CD4-positive, alpha-beta memory T cell (primary cell): ENCODE data around the gene RABGGTA. TPM values are rescaled to one million over a fixed set of nuclear protein-coding genes. Genes with fewer than 3 reads are reported as not detected.

ENCODE experiments used
- CTCF ChIA-PET: fragments of 350-600 bp; sonication (Branson Sonifier 250); formaldehyde crosslinking; loops from one replicate; lab custom pipeline; 2021; ENCODE audit warnings: inconsistent platforms; ENCODE audit not compliant: partially characterized antibody; lab: Charles Lee
- POLR2A ChIA-PET: fragments of 350-600 bp; sonication (Branson Sonifier 250); formaldehyde crosslinking; loops from one replicate; lab custom pipeline; 2021; ENCODE audit not compliant: partially characterized antibody; lab: Charles Lee
- DNase-seq, 5 donors: peaks; one replicate each; pipeline versions ENCODE4 v3.0.0 to v3.0.0-alpha.2; 2020 to 2022; ENCODE audit warnings: mixed read lengths in 1 of 5
- H3K27ac ChIP-seq: one replicate; pipeline ENCODE4 v1.7.0; 2013; ENCODE audit warnings: low read depth, low read length
- H3K27me3 ChIP-seq: 2 replicates; pipeline ENCODE4 v1.7.0; 2013; ENCODE audit warnings: mild to moderate bottlenecking, low read length, moderate library complexity; ENCODE audit not compliant: insufficient read depth
- H3K36me3 ChIP-seq: 2 replicates; pipeline ENCODE4 v1.7.0; 2013; ENCODE audit warnings: mild to moderate bottlenecking, low read length, moderate library complexity; ENCODE audit not compliant: insufficient read depth
- H3K4me1 ChIP-seq: 2 replicates; pipeline ENCODE4 v1.7.0; 2013; ENCODE audit warnings: mild to moderate bottlenecking, low read length, moderate library complexity; ENCODE audit not compliant: insufficient read depth
- H3K4me3 ChIP-seq, 2 donors: one replicate each; pipeline ENCODE4 v1.7.0; 2013; ENCODE audit warnings: low read length in 2 of 2, mild to moderate bottlenecking in 1 of 2
- H3K9me3 ChIP-seq, 2 donors: one replicate each; pipeline ENCODE4 v1.7.0; 2013; ENCODE audit warnings: low read length in 2 of 2, control low read depth in 1 of 2; ENCODE audit not compliant: control insufficient read depth in 1 of 2
- H3K27ac Mint-ChIP-seq, 7 donors: one replicate each; pipeline ENCODE4 v1.8.0; 2020 to 2021; ENCODE audit warnings: mixed read lengths in 7 of 7, mild to moderate bottlenecking in 6 of 7, inconsistent platforms in 3 of 7, moderate library complexity in 3 of 7
- H3K27me3 Mint-ChIP-seq, 2 donors: one replicate each; pipeline ENCODE4 v1.8.0; 2020 to 2021; ENCODE audit warnings: mixed read lengths in 2 of 2
- H3K36me3 Mint-ChIP-seq, 2 donors: one replicate each; pipeline ENCODE4 v1.8.0; 2020 to 2021; ENCODE audit warnings: mixed read lengths in 2 of 2, inconsistent platforms in 1 of 2, mild to moderate bottlenecking in 1 of 2
- H3K4me1 Mint-ChIP-seq, 4 donors: one replicate each; pipeline ENCODE4 v1.8.0; 2020 to 2021; ENCODE audit warnings: mixed read lengths in 4 of 4, mild to moderate bottlenecking in 1 of 4
- H3K4me3 Mint-ChIP-seq, 8 donors: one replicate each; pipeline ENCODE4 v1.8.0; 2020 to 2021; ENCODE audit warnings: mixed read lengths in 8 of 8, mild to moderate bottlenecking in 7 of 8, moderate library complexity in 6 of 8, inconsistent platforms in 3 of 8
- H3K9me3 Mint-ChIP-seq, 8 donors: one replicate each; pipeline ENCODE4 v1.8.0; 2020 to 2021; ENCODE audit warnings: mixed read lengths in 8 of 8, mild to moderate bottlenecking in 5 of 8, inconsistent platforms in 3 of 8, moderate library complexity in 1 of 8
- intact Hi-C: fragments of 100-400 bp; cut with micrococcal nuclease; formaldehyde crosslinking; loops from one replicate; pipeline ENCODE4 v1.15.1; 2023
- polyA plus RNA-seq, 2 donors: library from polyadenylated mRNA; unstranded; fragments of 300-500 nt; fragmentation: Illumina TruSeq; gene quantifications; one replicate each; pipeline ENCODE4 v1.2.3, GENCODE V29; 2021
- total RNA-seq, 2 experiments: library from RNA; stranded (reverse); gene quantifications; one replicate each; pipeline ENCODE4 v1.2.3, GENCODE V29; 2021

RABGGTA gene
- total and polyA plus RNA-seq, 4 experiments from 2014 or later, result 22.9 to 62.5 (median 44.0) TPM

- DNase-seq, result no peak
- intact Hi-C loops, result no loop called here
- Mint-ChIP-seq H3K36me3 (peaks cover 34 to 49% of the 10 kb centered on the region in 2 donors), H3K27me3 (no peaks in the 10 kb centered on the region), H3K27ac (no peak overlapping the region), H3K4me3 (no peak overlapping the region), H3K9me3 (no peaks in the 10 kb centered on the region), H3K4me1 (peaks cover 15 to 34% (median 27%) of the 10 kb centered on the region in 4 donors)
- H3K4me1 ChIP-seq, result peaks cover 21% of the 10 kb centered on the region
- no peak overlapping the region for H3K4me3 ChIP-seq
- ChIA-PET CTCF (interaction anchor here (0.9 to 6.5 kb wide), 4 partner anchors 13 to 40 kb away, joined by 4 to 84 read pairs (median 24); partner anchors contain the start of genes CIDEB, LTB4R, LTB4R2 and TINF2), POLR2A (interaction anchor here (0.8 to 6.0 kb wide), 2 partner anchors 11 to 26 kb away, joined by 3 to 128 read pairs; partner anchors contain the start of gene TINF2)
- H3K27ac ChIP-seq, result no peak overlapping the region
- H3K36me3 ChIP-seq, result peaks cover 26% of the 10 kb centered on the region
- no peaks in the 10 kb centered on the region for H3K9me3 ChIP-seq
- no peaks in the 10 kb centered on the region for H3K27me3 ChIP-seq
These were observed 3.2 kb downstream of the RABGGTA start for GRCh38 chr14:24268225-24268624.

GRCh38 chr14:24267516-24267915 is 3.9 kb downstream of the RABGGTA start:
- H3K27me3 ChIP-seq, result no peaks in the 10 kb centered on the region
- no peak for DNase-seq
- peaks cover 26% of the 10 kb centered on the region for H3K36me3 ChIP-seq
- peaks cover 13 to 27% (median 21%) of the 10 kb centered on the region in 4 donors for H3K4me1 Mint-ChIP-seq
- ChIA-PET CTCF (interaction anchor here (6.5 kb wide), 1 partner anchor 25 kb away, joined by 84 read pairs; the partner anchor contains the start of gene TINF2), POLR2A (interaction anchor here (0.8 to 6.0 kb wide), 2 partner anchors 12 to 25 kb away, joined by 3 to 128 read pairs; partner anchors contain the start of gene TINF2)
- no peak overlapping the region for H3K4me3 Mint-ChIP-seq
- H3K4me1 ChIP-seq, result peaks cover 16% of the 10 kb centered on the region
- no peaks in the 10 kb centered on the region for H3K9me3 Mint-ChIP-seq
- no peak overlapping the region for H3K4me3 ChIP-seq
- H3K9me3 ChIP-seq, result no peaks in the 10 kb centered on the region
- intact Hi-C loops, result no loop called here
- peaks cover 34 to 50% of the 10 kb centered on the region in 2 donors for H3K36me3 Mint-ChIP-seq
- peak overlapping the region in 1 of 7 donors; percentile 23 for H3K27ac Mint-ChIP-seq
- no peaks in the 10 kb centered on the region for H3K27me3 Mint-ChIP-seq
- no peak overlapping the region for H3K27ac ChIP-seq

GRCh38 chr14:24266344-24267244 is 4.8 kb downstream of the RABGGTA start:
- Histone ChIP-seq H3K4me1 (peaks cover 7% of the 10 kb centered on the region), H3K36me3 (peaks cover 26% of the 10 kb centered on the region), H3K4me3 (no peak overlapping the region), H3K9me3 (no peaks in the 10 kb centered on the region), H3K27ac (no peak overlapping the region), H3K27me3 (no peaks in the 10 kb centered on the region)
- Mint-ChIP-seq H3K36me3 (peaks cover 34 to 53% of the 10 kb centered on the region in 2 donors), H3K9me3 (no peaks in the 10 kb centered on the region), H3K4me1 (peaks cover 4 to 18% (median 12%) of the 10 kb centered on the region in 4 donors), H3K4me3 (peak overlapping the region in 1 of 8 donors; percentile 3), H3K27ac (peak overlapping the region in 4 of 7 donors; percentile 23 to 85 (median 64)), H3K27me3 (no peaks in the 10 kb centered on the region)
- intact Hi-C loops, result no loop called here
- CTCF ChIA-PET, result interaction anchor here (6.5 kb wide), 1 partner anchor 24 kb away, joined by 84 read pairs; the partner anchor contains the start of gene TINF2
- POLR2A ChIA-PET, result interaction anchor here (1.4 to 6.0 kb wide), 2 partner anchors 25 to 33 kb away, joined by 4 to 128 read pairs; partner anchors contain the start of genes DHRS1, NOP9 and TINF2
- DNase-seq, result no peak

- intact Hi-C loops, result no loop called here
- Mint-ChIP-seq H3K4me3 (no peak overlapping the region), H3K27ac (peak overlapping the region in 1 of 7 donors; percentile 23), H3K36me3 (peaks cover 32 to 46% of the 10 kb centered on the region in 2 donors), H3K4me1 (peaks cover 0 to 5% (median under 1%) of the 10 kb centered on the region in 4 donors), H3K9me3 (no peaks in the 10 kb centered on the region), H3K27me3 (no peaks in the 10 kb centered on the region)
- no peaks in the 10 kb centered on the region for H3K4me1 ChIP-seq
- CTCF ChIA-PET, result interaction anchor here (1.0 to 2.0 kb wide), 2 partner anchors 18 to 21 kb away, joined by 3 to 8 read pairs; partner anchors contain the start of gene TINF2
- POLR2A ChIA-PET, result interaction anchor here (1.2 to 1.5 kb wide), 3 partner anchors 10 to 165 kb away, joined by 3 to 4 read pairs (median 3); partner anchors contain the start of genes CBLN3, KHNYN and TINF2
- H3K9me3 ChIP-seq, result no peaks in the 10 kb centered on the region
- DNase-seq, result no peak
- no peaks in the 10 kb centered on the region for H3K27me3 ChIP-seq
- peaks cover 27% of the 10 kb centered on the region for H3K36me3 ChIP-seq
- H3K4me3 ChIP-seq, result no peak overlapping the region
- no peak overlapping the region for H3K27ac ChIP-seq
These were observed 7.1 kb downstream of the RABGGTA start for GRCh38 chr14:24264298-24264697.

- H3K36me3 Mint-ChIP-seq, result peaks cover 28 to 44% of the 10 kb centered on the region in 2 donors
- H3K4me3 ChIP-seq, result no peak overlapping the region
- POLR2A ChIA-PET, result interaction anchor here (1.2 to 1.5 kb wide), 3 partner anchors 10 to 166 kb away, joined by 3 to 4 read pairs (median 3); partner anchors contain the start of genes CBLN3, KHNYN and TINF2
These were observed 7.5 kb downstream of the RABGGTA start for GRCh38 chr14:24263848-24264247.

GRCh38 chr14:24262821-24263733 is 8.3 kb downstream of the RABGGTA start, which contains the start of gene TGM1:
TGM1 (minus strand) TSS chr14:24263177; CDS start chr14:24262352, 825 bp downstream.
- Histone ChIP-seq H3K27ac (no peak within 1 kb of the TSS), H3K4me3 (no peak within 1 kb of the TSS), H3K4me1 (no peaks in the 10 kb centered on the region), H3K9me3 (no peaks in the 10 kb centered on the region), H3K36me3 (peaks cover 27% of the 10 kb centered on the region), H3K27me3 (no peaks in the 10 kb centered on the region)
- Mint-ChIP-seq H3K4me1 (peaks cover 0 to 5% (median 0%) of the 10 kb centered on the region in 4 donors), H3K9me3 (no peaks in the 10 kb centered on the region), H3K27ac (peak within 1 kb of the TSS in 3 of 7 donors; percentile 8 to 46 (median 37)), H3K27me3 (no peaks in the 10 kb centered on the region), H3K36me3 (peaks cover 24 to 41% of the 10 kb centered on the region in 2 donors), H3K4me3 (no peak within 1 kb of the TSS)
- DNase-seq, result no peak
- ChIA-PET CTCF (interaction anchor here (1.0 to 2.0 kb wide), 2 partner anchors 16 to 20 kb away, joined by 3 to 8 read pairs; partner anchors contain the start of gene TINF2), POLR2A (interaction anchor here (1.1 to 1.6 kb wide), 5 partner anchors 9 to 167 kb away, joined by 3 to 5 read pairs (median 3); partner anchors contain the start of genes CBLN3, KHNYN and TINF2)
- intact Hi-C loops, result no loop called here

More at GRCh38 chr14:24263848-24264247, 7.5 kb downstream of the RABGGTA start:
- no peak overlapping the region for H3K4me3 Mint-ChIP-seq
- H3K27me3 ChIP-seq, result no peaks in the 10 kb centered on the region
- H3K36me3 ChIP-seq, result peaks cover 27% of the 10 kb centered on the region
- peaks cover 0 to 5% (median 0%) of the 10 kb centered on the region in 4 donors for H3K4me1 Mint-ChIP-seq
- CTCF ChIA-PET, result interaction anchor here (1.0 to 2.0 kb wide), 2 partner anchors 17 to 21 kb away, joined by 3 to 8 read pairs; partner anchors contain the start of gene TINF2
- no peak overlapping the region for H3K27ac ChIP-seq
- H3K27ac Mint-ChIP-seq, result peak overlapping the region in 1 of 7 donors; percentile 46
- no peaks in the 10 kb centered on the region for H3K9me3 Mint-ChIP-seq
- H3K4me1 ChIP-seq, result no peaks in the 10 kb centered on the region
- no peaks in the 10 kb centered on the region for H3K27me3 Mint-ChIP-seq
- no peak for DNase-seq
- no peaks in the 10 kb centered on the region for H3K9me3 ChIP-seq
- intact Hi-C loops, result no loop called here
